Glutamatergic neuron (in vitro differentiated cells): ENCODE data around the gene GSN. TPM values are rescaled to one million over a fixed set of nuclear protein-coding genes. Genes with fewer than 3 reads are reported as not detected.

Experiments used
- DNase-seq: peaks from one replicate; pipeline ENCODE4 v3.0.0; 2022
- H3K27ac Mint-ChIP-seq: one replicate; pipeline ENCODE4 v1.8.0; 2020; ENCODE audit warnings: mild to moderate bottlenecking, mixed read lengths, inconsistent platforms; ENCODE audit not compliant: unreplicated experiment
- H3K27me3 Mint-ChIP-seq: one replicate; pipeline ENCODE4 v1.8.0; 2020; ENCODE audit warnings: mild to moderate bottlenecking, moderate library complexity, mixed read lengths, inconsistent platforms; ENCODE audit not compliant: unreplicated experiment
- H3K36me3 Mint-ChIP-seq: one replicate; pipeline ENCODE4 v1.8.0; 2020; ENCODE audit warnings: mild to moderate bottlenecking, mixed read lengths, inconsistent platforms; ENCODE audit not compliant: unreplicated experiment
- H3K4me1 Mint-ChIP-seq: one replicate; pipeline ENCODE4 v1.8.0; 2020; ENCODE audit warnings: mild to moderate bottlenecking, low read depth, mixed read lengths, inconsistent platforms; ENCODE audit not compliant: unreplicated experiment
- H3K4me3 Mint-ChIP-seq: one replicate; pipeline ENCODE4 v1.8.0; 2020; ENCODE audit warnings: mild to moderate bottlenecking, mixed read lengths, inconsistent platforms; ENCODE audit not compliant: unreplicated experiment
- H3K9me3 Mint-ChIP-seq: one replicate; pipeline ENCODE4 v1.8.0; 2020; ENCODE audit warnings: mild to moderate bottlenecking, moderate library complexity, mixed read lengths, inconsistent platforms; ENCODE audit not compliant: unreplicated experiment
- CTCF ChIP-seq: fragments of 200-600 bp; sonication (generic); IDR thresholded peaks from one replicate; pipeline ENCODE4 v1.5.0; 2021; ENCODE audit not compliant: partially characterized antibody, unreplicated experiment
- total RNA-seq: library from RNA; stranded (reverse); fragmentation: NEBNext Ultra II Directional; extraction: Animal tissue kit (Norgen Biotek cat#: 25700); gene quantifications from one replicate; pipeline ENCODE4 v1.2.1, GENCODE V29; 2021; ENCODE audit not compliant: unreplicated experiment

GSN gene
- total RNA-seq, 1 donor from 2014 or later: 11.6 TPM

- TF ChIP-seq CTCF: no peak
- H3K4me1 Mint-ChIP-seq: no peaks in the 10 kb centered on the region
- no peak overlapping the region for H3K4me3 Mint-ChIP-seq
- no peak for DNase-seq
- H3K27ac Mint-ChIP-seq: no peak overlapping the region
- H3K27me3 Mint-ChIP-seq: no peaks in the 10 kb centered on the region
- no peaks in the 10 kb centered on the region for H3K9me3 Mint-ChIP-seq
- peaks cover 4% of the 10 kb centered on the region for H3K36me3 Mint-ChIP-seq
Measured at GRCh38 chr9:121242959-121243346, 25.0 kb upstream of the GSN start.

GRCh38 chr9:121246821-121247561 is 21.0 kb upstream of the GSN start:
- Mint-ChIP-seq H3K27me3 (no peaks in the 10 kb centered on the region), H3K36me3 (peaks cover 9% of the 10 kb centered on the region), H3K9me3 (no peaks in the 10 kb centered on the region), H3K4me1 (no peaks in the 10 kb centered on the region), H3K27ac (no peak overlapping the region), H3K4me3 (no peak overlapping the region)
- TF ChIP-seq CTCF: no peak
- no peak for DNase-seq

GRCh38 chr9:121249563-121249962 is 18.4 kb upstream of the GSN start:
- DNase-seq: no peak
- H3K4me1 Mint-ChIP-seq: no peaks in the 10 kb centered on the region
- TF ChIP-seq CTCF: no peak
- H3K36me3 Mint-ChIP-seq: peaks cover 11% of the 10 kb centered on the region
- peaks cover 4% of the 10 kb centered on the region for H3K27me3 Mint-ChIP-seq
- no peak overlapping the region for H3K4me3 Mint-ChIP-seq
- H3K27ac Mint-ChIP-seq: no peak overlapping the region
- no peaks in the 10 kb centered on the region for H3K9me3 Mint-ChIP-seq

- H3K4me1 Mint-ChIP-seq: no peaks in the 10 kb centered on the region
- no peaks in the 10 kb centered on the region for H3K9me3 Mint-ChIP-seq
- H3K27me3 Mint-ChIP-seq: peaks cover 4% of the 10 kb centered on the region
- TF ChIP-seq CTCF: no peak
- peaks cover 11% of the 10 kb centered on the region for H3K36me3 Mint-ChIP-seq
- DNase-seq: no peak
- H3K27ac Mint-ChIP-seq: no peak overlapping the region
- no peak overlapping the region for H3K4me3 Mint-ChIP-seq
Measured at GRCh38 chr9:121252104-121252851, 15.7 kb upstream of the GSN start.

GRCh38 chr9:121253162-121253561 is 14.8 kb upstream of the GSN start:
- no peak for TF ChIP-seq CTCF
- no peak for DNase-seq
- peaks cover 4% of the 10 kb centered on the region for H3K27me3 Mint-ChIP-seq
- no peak overlapping the region for H3K4me3 Mint-ChIP-seq
- no peaks in the 10 kb centered on the region for H3K4me1 Mint-ChIP-seq
- no peaks in the 10 kb centered on the region for H3K9me3 Mint-ChIP-seq
- H3K36me3 Mint-ChIP-seq: peaks cover 11% of the 10 kb centered on the region
- no peak overlapping the region for H3K27ac Mint-ChIP-seq
